Activated T-cell treated with anti-CD3 and anti-CD28 coated beads for 1 hour (primary cell): ENCODE data around the gene PRKD2.
"Not testable (repeated sequence)": the region's sequence is repeated elsewhere in the genome, so short reads cannot be mapped to it uniquely, and the experiment has no call there.

Experiments used
- DNase-seq: peaks from one replicate; pipeline ENCODE4 v3.0.0-alpha.2; 2020; ENCODE audit warnings: low read depth

The PRKD2 gene

GRCh38 chr19:46723471-46723870, 6.6 kb upstream of the PRKD2 start:
- no peak for DNase-seq

GRCh38 chr19:46723023-46723461, 6.1 kb upstream of the PRKD2 start:
- no peak for DNase-seq

GRCh38 chr19:46722421-46723022, 5.6 kb upstream of the PRKD2 start:
- DNase-seq, result no peak

- no peak for DNase-seq
Observed at GRCh38 chr19:46722004-46722380, 5.1 kb upstream of the PRKD2 start.

GRCh38 chr19:46721269-46722003, 4.5 kb upstream of the PRKD2 start:
- no peak for DNase-seq

GRCh38 chr19:46720503-46721239, 3.8 kb upstream of the PRKD2 start:
- DNase-seq, result no peak

- DNase-seq, result no peak
Observed at GRCh38 chr19:46719629-46720502, 3.0 kb upstream of the PRKD2 start.

GRCh38 chr19:46718934-46719622, 2.2 kb upstream of the PRKD2 start:
- DNase-seq, result no peak

GRCh38 chr19:46718157-46718933, 1.4 kb upstream of the PRKD2 start:
- peak; percentile 38 for DNase-seq

- DNase-seq, result no peak
Observed at GRCh38 chr19:46717716-46718143, 816 bp upstream of the PRKD2 start.

GRCh38 chr19:46716672-46717033, 261 bp downstream of the PRKD2 start:
- no peak for DNase-seq

- DNase-seq, result no peak
Observed at GRCh38 chr19:46715975-46716671, 791 bp downstream of the PRKD2 start.

GRCh38 chr19:46715620-46715974, 1.3 kb downstream of the PRKD2 start:
- no peak for DNase-seq

- DNase-seq, result peak; percentile 60
Observed at GRCh38 chr19:46714444-46715106, 2.3 kb downstream of the PRKD2 start.

GRCh38 chr19:46713781-46714443, 3.0 kb downstream of the PRKD2 start:
- DNase-seq, result peak; percentile 67

- not testable (repeated sequence) for DNase-seq
Observed at GRCh38 chr19:46712768-46713338, 4.1 kb downstream of the PRKD2 start.

GRCh38 chr19:46710687-46711086, 6.2 kb downstream of the PRKD2 start:
- DNase-seq, result no peak

GRCh38 chr19:46704379-46705076, 12.4 kb downstream of the PRKD2 start:
- DNase-seq, result peak; percentile 96
